HUES48 (cell line): ENCODE results near the gene TUBB.

Experiments used
- H3K27ac ChIP-seq: one replicate; pipeline ENCODE4 v1.7.0; 2013; ENCODE audit warnings: low read depth, low read length, inconsistent platforms
- H3K27me3 ChIP-seq: 2 replicates; pipeline ENCODE4 v1.6.1; 2013; ENCODE audit warnings: mild to moderate bottlenecking, low read length; ENCODE audit not compliant: control insufficient read depth, insufficient read depth
- H3K36me3 ChIP-seq: 2 replicates; pipeline ENCODE4 v1.6.1; 2013; ENCODE audit warnings: low read length; ENCODE audit not compliant: control insufficient read depth, insufficient read depth
- H3K4me1 ChIP-seq: 2 replicates; pipeline ENCODE4 v1.6.1; 2013; ENCODE audit warnings: mild to moderate bottlenecking, low read length; ENCODE audit not compliant: control insufficient read depth, insufficient read depth
- H3K4me3 ChIP-seq: 2 replicates; pipeline ENCODE4 v1.5.1; 2013; ENCODE audit warnings: mild to moderate bottlenecking, low read depth, low read length
- H3K9ac ChIP-seq: 2 replicates; pipeline ENCODE4 v1.6.1; 2013; ENCODE audit warnings: mild to moderate bottlenecking, low read depth, low read length, moderate library complexity
- H3K9me3 ChIP-seq: 2 replicates; pipeline ENCODE4 v1.6.1; 2013; ENCODE audit warnings: low read length; ENCODE audit not compliant: control insufficient read depth, insufficient read depth

Gene TUBB

DNA sequence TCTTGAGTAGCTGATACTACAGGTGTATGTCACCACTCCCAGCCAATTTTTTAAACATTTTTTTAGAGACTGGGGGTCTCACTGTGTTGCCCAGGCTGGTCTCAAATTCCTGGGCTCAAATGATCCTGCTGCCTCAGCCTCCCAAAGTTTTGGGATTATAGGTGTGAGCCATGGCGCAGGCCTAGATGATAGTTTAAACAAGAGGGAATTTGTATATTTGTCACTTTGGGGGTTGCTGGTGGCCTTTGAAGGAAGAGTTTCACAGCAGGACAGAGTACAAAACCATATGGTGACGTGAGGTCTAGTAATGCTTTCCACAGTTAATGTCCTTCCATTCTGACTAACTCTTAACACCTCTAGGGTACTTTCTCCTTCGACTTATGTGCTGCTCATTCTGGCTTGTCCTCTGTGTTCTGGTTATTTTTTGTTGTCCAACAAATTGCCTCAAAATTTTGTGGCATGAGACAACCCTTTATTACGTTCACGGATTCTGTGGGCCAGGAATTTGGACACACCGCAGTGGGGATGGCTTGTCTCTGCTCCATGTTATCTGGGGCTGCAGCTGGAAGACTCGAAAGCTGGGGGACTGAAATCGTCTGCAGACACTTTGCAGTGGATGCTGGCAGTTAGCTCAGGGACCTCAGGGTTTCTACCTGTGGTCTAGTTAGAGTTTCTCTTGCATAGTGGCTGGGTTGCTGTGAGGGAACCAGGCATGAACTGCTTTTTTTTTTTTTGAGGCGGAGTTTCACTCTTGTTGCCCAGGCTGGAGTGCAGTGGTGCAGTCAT lies 47.2 kb downstream of the TUBB start:
- no peaks in the 10 kb centered on the region for H3K27me3 ChIP-seq
- no peak overlapping the region for H3K9ac ChIP-seq
- H3K4me1 ChIP-seq = peaks cover 49% of the 10 kb centered on the region
- no peak overlapping the region for H3K4me3 ChIP-seq
- H3K9me3 ChIP-seq = no peaks in the 10 kb centered on the region
- H3K36me3 ChIP-seq = no peaks in the 10 kb centered on the region
- H3K27ac ChIP-seq = no peak overlapping the region

DNA sequence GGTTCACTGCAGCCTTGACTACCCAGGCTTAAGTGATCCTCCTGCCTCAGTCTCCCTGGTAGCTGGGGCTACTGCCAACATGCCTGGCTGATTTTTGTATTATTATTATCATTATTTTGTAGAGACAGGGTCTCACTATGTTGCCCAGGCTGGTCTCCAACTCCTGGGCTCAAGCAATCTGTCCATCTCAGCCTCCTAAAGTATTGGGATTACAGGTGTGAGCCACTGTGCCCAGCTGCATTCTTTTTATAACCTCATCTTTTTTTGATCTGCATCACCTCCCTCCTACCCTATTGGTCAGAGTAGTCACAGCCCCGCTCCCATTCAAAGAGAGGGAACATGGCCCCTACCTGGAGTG lies 47.8 kb downstream of the TUBB start:
- no peak overlapping the region for H3K27ac ChIP-seq
- H3K9ac ChIP-seq = no peak overlapping the region
- no peaks in the 10 kb centered on the region for H3K27me3 ChIP-seq
- H3K4me3 ChIP-seq = no peak overlapping the region
- no peaks in the 10 kb centered on the region for H3K36me3 ChIP-seq
- no peaks in the 10 kb centered on the region for H3K9me3 ChIP-seq
- peaks cover 49% of the 10 kb centered on the region for H3K4me1 ChIP-seq

DNA sequence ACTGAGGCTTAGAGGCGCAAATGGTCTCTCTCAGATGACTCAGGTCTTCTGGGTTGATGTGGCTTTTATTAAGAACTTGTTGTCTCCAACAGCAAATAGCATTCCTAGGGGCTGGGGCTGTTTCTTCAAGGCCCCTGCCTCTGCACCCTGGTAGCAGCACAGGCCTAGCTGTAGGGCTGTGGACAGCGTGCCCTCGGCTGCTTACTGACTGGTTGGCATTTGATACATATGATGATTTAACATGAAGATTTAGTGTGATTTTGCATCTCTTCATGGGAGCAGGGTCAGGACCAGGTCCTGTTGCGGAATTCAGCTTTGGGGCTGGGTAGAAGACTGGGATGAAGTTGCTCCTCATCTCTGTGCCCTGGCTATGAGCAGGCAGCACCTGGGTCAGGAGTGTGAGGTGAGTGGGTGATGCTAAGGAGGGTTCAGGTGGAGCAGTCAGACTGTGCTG lies 48.5 kb downstream of the TUBB start:
- H3K4me1 ChIP-seq = peaks cover 43% of the 10 kb centered on the region
- no peak overlapping the region for H3K4me3 ChIP-seq
- no peak overlapping the region; the same call in 1 of the 2 replicates for H3K9ac ChIP-seq
- no peaks in the 10 kb centered on the region for H3K27me3 ChIP-seq
- H3K9me3 ChIP-seq = no peaks in the 10 kb centered on the region
- H3K36me3 ChIP-seq = no peaks in the 10 kb centered on the region
- peak overlapping the region; percentile 97 for H3K27ac ChIP-seq

DNA sequence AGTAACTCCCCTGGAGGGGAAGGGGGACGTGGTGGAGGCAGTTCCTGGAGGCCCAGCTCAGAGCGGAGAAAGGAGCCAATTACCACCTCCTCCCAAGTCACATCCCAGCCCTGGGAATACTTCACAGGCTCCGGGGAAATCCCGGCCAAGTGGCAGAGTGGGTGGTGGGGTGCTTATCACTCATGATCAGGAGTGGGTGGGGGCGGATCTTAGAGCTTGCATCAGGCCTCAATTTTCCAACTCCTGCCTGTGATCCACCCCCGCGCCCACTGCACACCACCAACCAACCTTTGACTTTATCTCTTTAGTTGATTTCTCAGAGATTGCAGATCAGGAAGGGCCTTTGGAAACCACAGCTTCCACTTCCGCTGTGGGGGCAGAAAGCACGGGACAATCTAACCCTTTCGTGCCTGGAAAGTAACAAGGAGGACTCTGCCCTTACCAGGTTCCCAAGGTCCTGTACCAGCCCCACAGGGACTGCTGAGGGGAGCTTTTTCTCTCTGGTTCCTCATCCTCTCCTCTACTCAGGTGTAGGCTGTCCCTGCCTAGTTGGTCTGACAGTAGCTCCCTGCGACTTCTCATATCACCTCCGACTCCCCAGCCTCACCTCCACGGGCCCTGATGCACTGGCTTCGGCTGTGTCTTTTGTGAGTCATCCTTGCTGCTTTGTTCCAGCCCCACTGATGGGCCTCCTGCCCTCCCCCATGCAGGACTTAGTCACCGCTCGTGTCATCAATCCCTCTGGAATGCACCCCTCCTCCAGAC lies 49.1 kb downstream of the TUBB start:
- Histone ChIP-seq H3K27me3 (no peaks in the 10 kb centered on the region), H3K9me3 (no peaks in the 10 kb centered on the region), H3K36me3 (no peaks in the 10 kb centered on the region), H3K9ac (peak overlapping the region; percentile 2; the same call in 1 of the 2 replicates), H3K27ac (peak overlapping the region; percentile 97), H3K4me1 (peaks cover 37% of the 10 kb centered on the region), H3K4me3 (no peak overlapping the region)

DNA sequence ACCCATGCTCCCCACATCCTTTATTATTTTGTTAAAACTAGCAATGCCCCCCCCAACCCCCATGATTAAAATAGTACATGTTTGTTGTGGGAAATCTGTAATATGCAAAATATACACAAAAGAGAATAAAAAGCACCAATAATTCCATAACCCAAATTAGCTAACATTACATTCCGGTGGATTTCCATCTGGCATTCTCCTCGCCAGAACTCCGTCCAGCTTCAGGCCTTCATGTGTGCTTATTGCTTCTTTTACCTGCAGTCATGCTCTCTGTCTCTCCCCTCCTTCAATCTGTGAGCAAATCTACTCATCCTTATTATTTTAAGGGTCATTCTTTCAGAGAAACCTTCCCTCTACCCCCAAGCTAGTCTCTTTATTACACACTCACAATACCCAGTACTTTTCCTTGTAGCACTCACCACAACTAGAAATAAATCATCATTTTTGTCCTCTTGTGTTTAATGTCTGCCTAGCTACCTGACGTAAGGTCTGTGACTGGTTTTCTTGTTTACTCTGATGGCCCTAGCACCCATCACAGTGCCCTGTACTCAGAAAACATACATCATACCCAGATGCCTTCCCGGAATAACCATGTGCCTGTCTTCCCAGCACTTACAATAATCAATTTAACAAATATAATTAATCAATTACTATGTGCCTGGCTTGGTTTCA lies 49.8 kb downstream of the TUBB start:
- no peaks in the 10 kb centered on the region for H3K9me3 ChIP-seq
- H3K4me1 ChIP-seq = peaks cover 34% of the 10 kb centered on the region
- H3K36me3 ChIP-seq = no peaks in the 10 kb centered on the region
- no peak overlapping the region for H3K4me3 ChIP-seq
- no peaks in the 10 kb centered on the region for H3K27me3 ChIP-seq
- H3K27ac ChIP-seq = peak overlapping the region; percentile 97
- H3K9ac ChIP-seq = no peak overlapping the region

DNA sequence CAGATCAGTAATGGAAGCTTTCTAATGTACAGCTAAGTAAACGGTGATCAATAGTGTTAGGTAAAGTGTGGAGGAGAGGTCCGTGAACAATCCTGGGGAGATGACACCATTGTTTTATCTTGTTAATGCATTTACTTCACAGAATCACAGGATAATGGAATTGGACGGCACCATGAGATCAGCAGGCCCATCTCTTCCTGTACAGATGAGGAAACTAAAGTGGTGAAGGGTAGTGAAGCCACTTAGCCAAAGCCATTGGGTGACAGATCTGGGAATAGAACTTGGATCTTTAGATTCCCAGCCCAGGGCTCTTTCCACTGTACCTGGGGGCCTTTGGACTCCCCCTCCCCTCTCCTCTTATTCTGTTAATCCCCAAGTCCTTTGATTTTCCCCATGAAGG lies 50.4 kb downstream of the TUBB start:
- Histone ChIP-seq H3K27me3 (no peaks in the 10 kb centered on the region), H3K9ac (no peak overlapping the region), H3K36me3 (no peaks in the 10 kb centered on the region), H3K4me3 (no peak overlapping the region), H3K4me1 (peaks cover 31% of the 10 kb centered on the region), H3K27ac (peak overlapping the region; percentile 97), H3K9me3 (no peaks in the 10 kb centered on the region)

DNA sequence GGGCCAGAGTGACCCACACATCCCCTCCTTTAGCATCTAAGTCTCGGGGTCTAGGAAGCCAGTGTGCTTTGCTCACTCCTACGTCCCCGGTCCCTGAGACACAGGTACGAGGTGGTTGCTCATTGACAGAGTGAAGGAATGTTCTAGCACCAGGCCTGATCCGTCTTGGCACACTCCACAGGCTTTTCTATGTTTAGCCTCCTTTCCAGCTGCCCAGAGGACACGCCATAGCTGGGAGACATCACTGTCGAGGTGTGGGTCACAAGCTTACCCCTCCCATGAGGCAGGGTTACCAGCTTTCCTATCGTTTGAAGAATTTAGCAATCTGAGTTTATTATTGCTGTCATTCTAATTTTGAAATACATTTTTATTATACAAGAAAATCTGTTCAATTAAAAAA lies 54.5 kb downstream of the TUBB start:
- Histone ChIP-seq H3K36me3 (no peaks in the 10 kb centered on the region), H3K9ac (no peak overlapping the region), H3K9me3 (no peaks in the 10 kb centered on the region), H3K4me1 (peaks cover 11% of the 10 kb centered on the region), H3K27ac (no peak overlapping the region), H3K4me3 (no peak overlapping the region), H3K27me3 (no peaks in the 10 kb centered on the region)
